PC-9 (cell line): Measurements from ENCODE around the gene PCDHGA1. TPM values are rescaled to one million over a fixed set of nuclear protein-coding genes. Genes with fewer than 3 reads are reported as not detected.

ENCODE experiments used
- BruUV-seq: library from RNA; stranded (reverse); fragments of 400-500 nt; replicated peaks from 2 replicates; lab custom pipeline; 2021; lab: Mats Ljungman, UMichigan
- CTCF ChIA-PET: fragments of 300-600 bp; sonication (Branson Sonifier 250); formaldehyde crosslinking; loops from one replicate; lab custom pipeline; 2022; ENCODE audit warnings: antibody characterized with exemption; lab: Charles Lee
- POLR2A ChIA-PET: fragments of 300-600 bp; sonication (Branson Sonifier 250); formaldehyde crosslinking; loops from one replicate; lab custom pipeline; 2022; ENCODE audit warnings: antibody characterized with exemption; ENCODE audit not compliant: unreplicated experiment; lab: Charles Lee
- DNase-seq, 2 experiments: peaks; one replicate each; pipeline versions ENCODE4 v3.0.0 to v3.0.0-alpha.2; 2015 to 2022; ENCODE audit warnings: mixed read lengths in 1 of 2
- H2AFZ ChIP-seq: fragments of 200-600 bp; sonication (generic); 2 replicates; pipeline ENCODE4 v1.8.1; 2017; ENCODE audit warnings: antibody characterized with exemption
- H3F3A ChIP-seq: fragments of 200-600 bp; sonication (generic); 2 replicates; pipeline ENCODE4 v1.8.1; 2017; ENCODE audit warnings: antibody characterized with exemption, mild to moderate bottlenecking, low read depth; ENCODE audit not compliant: insufficient read depth
- H3K27ac ChIP-seq: fragments of 200-600 bp; sonication (generic); 2 replicates; pipeline ENCODE4 v1.6.1; 2016; ENCODE audit warnings: mixed run types
- H3K27me3 ChIP-seq: fragments of 200-600 bp; sonication (generic); 2 replicates; pipeline ENCODE4 v1.6.1; 2016; ENCODE audit warnings: low read depth, mixed run types; ENCODE audit not compliant: insufficient read depth
- H3K36me3 ChIP-seq: fragments of 200-600 bp; sonication (generic); 2 replicates; pipeline ENCODE4 v1.6.1; 2016; ENCODE audit warnings: low read depth, mixed run types
- H3K4me1 ChIP-seq: fragments of 200-600 bp; sonication (generic); replicated peaks from 2 replicates; pipeline ENCODE4 v1.6.1; 2016; ENCODE audit warnings: mixed run types; ENCODE audit not compliant: insufficient read depth
- H3K4me2 ChIP-seq: fragments of 200-600 bp; sonication (generic); 2 replicates; pipeline ENCODE4 v1.6.1; 2017; ENCODE audit warnings: mixed run types
- H3K4me3 ChIP-seq: fragments of 200-600 bp; sonication (generic); 2 replicates; pipeline ENCODE4 v1.6.1; 2016; ENCODE audit warnings: mixed run types
- H3K79me2 ChIP-seq: fragments of 200-600 bp; sonication (generic); 2 replicates; pipeline ENCODE4 v1.6.1; 2017; ENCODE audit warnings: low read depth, mixed run types
- H3K9me2 ChIP-seq: fragments of 200-600 bp; sonication (generic); 2 replicates; pipeline ENCODE4 v1.8.1; 2017; ENCODE audit warnings: mild to moderate bottlenecking; ENCODE audit not compliant: insufficient read depth
- H3K9me3 ChIP-seq: fragments of 200-600 bp; sonication (generic); 2 replicates; pipeline ENCODE4 v1.8.1; 2016; ENCODE audit warnings: low read depth; ENCODE audit not compliant: insufficient read depth
- H4K20me1 ChIP-seq: fragments of 200-600 bp; sonication (generic); 2 replicates; pipeline ENCODE4 v1.8.1; 2017; ENCODE audit not compliant: insufficient read depth
- CTCF ChIP-seq: fragments of 200-600 bp; sonication (generic); conservative IDR thresholded peaks from 2 replicates; pipeline ENCODE4 v1.6.1; 2017; ENCODE audit warnings: mixed run types, antibody characterized with exemption, mild to moderate bottlenecking, moderate library complexity
- EZH2 ChIP-seq: fragments of 200-600 bp; sonication (generic); IDR thresholded peaks from 2 replicates; pipeline ENCODE4 v1.8.0; 2017; ENCODE audit warnings: antibody characterized with exemption, low read depth
- intact Hi-C: fragments of 100-400 bp; cut with micrococcal nuclease; formaldehyde crosslinking; loops from one replicate; pipeline ENCODE4 v1.10.0; 2022; ENCODE audit not compliant: unreplicated experiment
- total RNA-seq: library from RNA; stranded (reverse); gene quantifications from 2 replicates; pipeline ENCODE4 v1.2.3, GENCODE V29; 2021

PCDHGA1 gene
- total RNA-seq, 1 experiment from 2014 or later = 0.07 TPM

GRCh38 chr5:141529873-141530272 is 199.6 kb downstream of the PCDHGA1 start:
- Histone ChIP-seq H3K27ac (no peak overlapping the region), H4K20me1 (no peaks in the 10 kb centered on the region), H3K79me2 (no peaks in the 10 kb centered on the region), H3K9me2 (no peaks in the 10 kb centered on the region), H2AFZ (no peak overlapping the region), H3K4me2 (no peak overlapping the region), H3K36me3 (peaks cover 29% of the 10 kb centered on the region; the same call in 1 of the 2 replicates), H3K9me3 (no peaks in the 10 kb centered on the region), H3K27me3 (no peaks in the 10 kb centered on the region), H3K4me3 (no peak overlapping the region), H3K4me1 (no peaks in the 10 kb centered on the region), H3F3A (peaks cover 26% of the 10 kb centered on the region)
- DNase-seq = no peak
- ChIA-PET POLR2A (no interaction called here), CTCF (no interaction called here)
- no TSS peak for BruUV-seq
- TF ChIP-seq CTCF = no peak
- no peak for TF ChIP-seq EZH2
- intact Hi-C loops = loop anchor here (10.0 kb wide), 1 partner anchor 205 kb away; the partner anchor contains the start of gene TAF7

GRCh38 chr5:141532726-141533125 is 202.4 kb downstream of the PCDHGA1 start:
- Histone ChIP-seq H3K27me3 (no peaks in the 10 kb centered on the region), H3K27ac (no peak overlapping the region), H4K20me1 (no peaks in the 10 kb centered on the region), H2AFZ (no peak overlapping the region), H3F3A (peaks cover 13% of the 10 kb centered on the region), H3K4me3 (no peak overlapping the region), H3K4me1 (no peaks in the 10 kb centered on the region), H3K9me2 (no peaks in the 10 kb centered on the region; the same call in 1 of the 2 replicates), H3K4me2 (no peak overlapping the region), H3K79me2 (no peaks in the 10 kb centered on the region), H3K9me3 (no peaks in the 10 kb centered on the region), H3K36me3 (0 out of 2 replicates have a peak, but pooled peaks cover 29% of the 10 kb centered on the region)
- no peak for DNase-seq
- ChIA-PET CTCF (no interaction called here), POLR2A (no interaction called here)
- BruUV-seq = no TSS peak
- intact Hi-C loops = no loop called here
- TF ChIP-seq CTCF = no peak
- no peak for TF ChIP-seq EZH2

- no peak for DNase-seq
- Histone ChIP-seq H3K27ac (no peak overlapping the region), H3K4me1 (no peaks in the 10 kb centered on the region), H4K20me1 (no peaks in the 10 kb centered on the region), H3K9me2 (no peaks in the 10 kb centered on the region; the same call in 1 of the 2 replicates), H3K4me3 (no peak overlapping the region), H3K27me3 (no peaks in the 10 kb centered on the region), H3K9me3 (no peaks in the 10 kb centered on the region), H2AFZ (no peak overlapping the region), H3F3A (0 out of 2 replicates have a peak, but pooled peaks cover 5% of the 10 kb centered on the region), H3K36me3 (0 out of 2 replicates have a peak, but pooled peaks cover 18% of the 10 kb centered on the region), H3K79me2 (no peaks in the 10 kb centered on the region), H3K4me2 (no peak overlapping the region)
- ChIA-PET CTCF (interaction anchor here (0.6 kb wide), 1 partner anchor 311 kb away, joined by 14 read pairs; the partner anchor contains the start of gene PCDHB14), POLR2A (interaction anchor here (0.5 kb wide), 1 partner anchor 461 kb away, joined by 3 read pairs; no protein-coding TSS in a partner anchor)
- TF ChIP-seq CTCF (no peak), EZH2 (no peak)
- intact Hi-C loops = no loop called here
- BruUV-seq = no TSS peak
These were observed 203.6 kb downstream of the PCDHGA1 start for GRCh38 chr5:141533897-141534296.
